ENCODE data around the gene SPG11. TPM values are rescaled to one million over a fixed set of nuclear protein-coding genes. Genes with fewer than 3 reads are reported as not detected.
"Not testable (repeated sequence)": the region's sequence is repeated elsewhere in the genome, so short reads cannot be mapped to it uniquely, and the experiment has no call there.

Gene SPG11
- total and polyA plus RNA-seq, 9 of the 15 experiments (the other 6 are each of a cell fraction or from before 2014, with no cell fraction given), result 23.3 to 71.2 (median 45.6) TPM

DNA sequence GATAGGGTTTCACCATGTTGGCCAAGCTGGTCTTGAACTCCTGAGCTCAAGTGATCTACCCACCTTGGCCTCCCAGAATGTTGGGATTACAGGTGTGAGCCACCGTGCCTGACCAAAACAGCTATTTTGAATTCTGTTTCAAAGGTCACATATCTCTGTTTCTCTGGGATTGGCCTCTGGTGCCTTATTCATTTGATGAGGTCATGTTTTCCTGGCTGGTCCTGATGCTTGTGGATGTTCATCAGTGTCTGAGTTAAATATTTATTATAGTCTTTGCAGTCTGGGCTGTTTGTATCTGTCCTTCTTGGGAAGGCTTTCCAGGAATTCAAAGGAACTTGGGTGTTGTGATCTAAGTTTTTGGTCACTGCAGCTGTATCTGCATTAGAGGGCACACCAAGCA, 42.5 kb upstream of the SPG11 start:
- no peaks in the 10 kb centered on the region for H4K20me1 ChIP-seq (replicated peaks; ENCODE audit: control insufficient read depth, insufficient read depth, low read length)
- H3K9me3 ChIP-seq (replicated peaks; ENCODE audit: control insufficient read depth, insufficient read depth, low read depth, low read length), result no peaks in the 10 kb centered on the region
- no peak overlapping the region for H3K9ac ChIP-seq (ENCODE audit: insufficient read depth in 1 of 2, low read depth in 2 of 2, low read length in 2 of 2)
- H2AFZ ChIP-seq (ENCODE audit: low read depth, low read length), result no peak overlapping the region
- no peak for FAIRE-seq
- ChIA-PET POLR2A (interaction anchor here (1.0 kb wide), 2 partner anchors 13 to 23 kb away, joined by 4 read pairs; no protein-coding TSS in a partner anchor), CTCF (ENCODE audit: low intra/inter-chr PET ratio) (interaction anchor here (0.6 kb wide), 1 partner anchor 472 kb away, joined by 3 read pairs; no protein-coding TSS in a partner anchor)
- no peak for TF ChIP-seq MEIS2 (IDR thresholded peaks at IDR 0.05; ENCODE audit: partially characterized antibody)
- TF ChIP-seq, protein P1, sequence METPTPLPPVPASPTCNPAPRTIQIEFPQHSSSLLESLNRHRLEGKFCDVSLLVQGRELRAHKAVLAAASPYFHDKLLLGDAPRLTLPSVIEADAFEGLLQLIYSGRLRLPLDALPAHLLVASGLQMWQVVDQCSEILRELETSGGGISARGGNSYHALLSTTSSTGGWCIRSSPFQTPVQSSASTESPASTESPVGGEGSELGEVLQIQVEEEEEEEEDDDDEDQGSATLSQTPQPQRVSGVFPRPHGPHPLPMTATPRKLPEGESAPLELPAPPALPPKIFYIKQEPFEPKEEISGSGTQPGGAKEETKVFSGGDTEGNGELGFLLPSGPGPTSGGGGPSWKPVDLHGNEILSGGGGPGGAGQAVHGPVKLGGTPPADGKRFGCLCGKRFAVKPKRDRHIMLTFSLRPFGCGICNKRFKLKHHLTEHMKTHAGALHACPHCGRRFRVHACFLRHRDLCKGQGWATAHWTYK (CRISPR knock-in tag; IDR thresholded peaks at IDR 0.05), result no peak
- TF ChIP-seq, protein P2, sequence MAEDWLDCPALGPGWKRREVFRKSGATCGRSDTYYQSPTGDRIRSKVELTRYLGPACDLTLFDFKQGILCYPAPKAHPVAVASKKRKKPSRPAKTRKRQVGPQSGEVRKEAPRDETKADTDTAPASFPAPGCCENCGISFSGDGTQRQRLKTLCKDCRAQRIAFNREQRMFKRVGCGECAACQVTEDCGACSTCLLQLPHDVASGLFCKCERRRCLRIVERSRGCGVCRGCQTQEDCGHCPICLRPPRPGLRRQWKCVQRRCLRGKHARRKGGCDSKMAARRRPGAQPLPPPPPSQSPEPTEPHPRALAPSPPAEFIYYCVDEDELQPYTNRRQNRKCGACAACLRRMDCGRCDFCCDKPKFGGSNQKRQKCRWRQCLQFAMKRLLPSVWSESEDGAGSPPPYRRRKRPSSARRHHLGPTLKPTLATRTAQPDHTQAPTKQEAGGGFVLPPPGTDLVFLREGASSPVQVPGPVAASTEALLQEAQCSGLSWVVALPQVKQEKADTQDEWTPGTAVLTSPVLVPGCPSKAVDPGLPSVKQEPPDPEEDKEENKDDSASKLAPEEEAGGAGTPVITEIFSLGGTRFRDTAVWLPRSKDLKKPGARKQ (CRISPR knock-in tag; IDR thresholded peaks at IDR 0.05), result no peak
- in situ Hi-C loops (cut with MboI) (no loop called here), intact Hi-C loops (cut with micrococcal nuclease) (no loop called here)
- 39% methylated on average over 1 of the region's 1 CpG for WGBS (ENCODE audit: insufficient coverage, low coverage, missing lambda C conversion rate)
- DNase-seq (ENCODE audit: extremely low read depth in 1 of 4, low spot score in 3 of 4), result no peak
- H3K9me1 ChIP-seq (ENCODE audit: control insufficient read depth, insufficient read depth, low read length), result no peaks in the 10 kb centered on the region
- peaks cover 0 to 5% of the 10 kb centered on the region in 2 experiments; a peak in 2 of 5 replicates for H3K4me1 ChIP-seq (replicated peaks in 1 of 2; ENCODE audit: control insufficient read depth in 2 of 2, insufficient read depth in 2 of 2, low read length in 2 of 2)
- peaks cover 5% of the 10 kb centered on the region; the same call in 2 of the 3 replicates for H3K79me2 ChIP-seq (ENCODE audit: control insufficient read depth, insufficient read depth, low read length)
- no peaks in the 10 kb centered on the region for H3K36me3 ChIP-seq (ENCODE audit: control insufficient read depth, insufficient read depth, low read length)
- H3K4me2 ChIP-seq (ENCODE audit: insufficient read depth, low read length), result no peak overlapping the region
- no peaks in the 10 kb centered on the region for H3K27me3 ChIP-seq (ENCODE audit: control insufficient read depth in 2 of 2, insufficient read depth in 2 of 2, low read length in 2 of 2)
- ATAC-seq, result no peak
- H3K4me3 ChIP-seq, result no peak overlapping the region
- no peak overlapping the region for H3K27ac ChIP-seq (ENCODE audit: extremely low read depth, low read depth, low read length)
- no TSS peak for BruUV-seq (replicated peaks)

DNA sequence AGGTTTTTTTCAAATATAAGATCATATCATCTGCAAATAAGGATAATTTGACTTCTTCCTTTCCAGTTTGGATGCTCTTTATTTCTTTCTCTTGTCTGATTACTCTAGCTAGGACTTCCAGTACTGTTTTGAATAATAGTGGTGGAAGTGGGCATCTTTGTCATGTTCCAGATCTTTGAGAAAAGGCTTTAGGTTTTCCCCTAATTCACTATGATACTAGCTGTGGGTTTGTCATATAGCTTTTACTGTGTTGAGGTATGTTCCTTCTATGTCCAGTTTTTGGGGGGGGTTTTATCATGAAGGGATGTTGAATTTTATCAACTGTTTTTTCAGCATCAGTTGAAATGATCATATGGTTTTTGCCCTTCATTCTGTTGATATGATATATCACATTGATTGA, 37.2 kb upstream of the SPG11 start:
- in situ Hi-C loops (cut with MboI); H3K4me1 ChIP-seq (replicated peaks in 1 of 2; ENCODE audit: control insufficient read depth in 2 of 2, insufficient read depth in 2 of 2, low read length in 2 of 2); DNase-seq (ENCODE audit: extremely low read depth in 1 of 4, low spot score in 3 of 4); H4K20me1 ChIP-seq (replicated peaks; ENCODE audit: control insufficient read depth, insufficient read depth, low read length); BruUV-seq (replicated peaks); H3K4me3 ChIP-seq; FAIRE-seq; intact Hi-C loops (cut with micrococcal nuclease); ATAC-seq; H3K27me3 ChIP-seq (ENCODE audit: control insufficient read depth in 2 of 2, insufficient read depth in 2 of 2, low read length in 2 of 2); H3K9me3 ChIP-seq (replicated peaks; ENCODE audit: control insufficient read depth, insufficient read depth, low read depth, low read length); H3K4me2 ChIP-seq (ENCODE audit: insufficient read depth, low read length); H3K79me2 ChIP-seq (ENCODE audit: control insufficient read depth, insufficient read depth, low read length); H3K36me3 ChIP-seq (ENCODE audit: control insufficient read depth, insufficient read depth, low read length); H2AFZ ChIP-seq (ENCODE audit: low read depth, low read length); H3K9me1 ChIP-seq (ENCODE audit: control insufficient read depth, insufficient read depth, low read length); CTCF ChIA-PET (ENCODE audit: low intra/inter-chr PET ratio); H3K27ac ChIP-seq (ENCODE audit: extremely low read depth, low read depth, low read length); H3K9ac ChIP-seq (ENCODE audit: insufficient read depth in 1 of 2, low read depth in 2 of 2, low read length in 2 of 2): not testable (repeated sequence)
- POLR2A ChIA-PET, result interaction anchor here (1.1 to 1.6 kb wide), 2 partner anchors 8 to 11 kb away, joined by 4 read pairs; no protein-coding TSS in a partner anchor

Data from K562 (cell line).